Neuron (in vitro differentiated cells): Measurements from ENCODE around the gene RASAL1.

ENCODE experiments used
- H2AFZ ChIP-seq: one replicate; pipeline ENCODE4 v1.6.1; 2013; ENCODE audit warnings: low read depth, mild to moderate bottlenecking, inconsistent platforms, low read length, moderate library complexity
- H3K27me3 ChIP-seq: one replicate; pipeline ENCODE4 v1.6.1; 2013; ENCODE audit warnings: low read length; ENCODE audit not compliant: insufficient read depth
- H3K36me3 ChIP-seq: one replicate; pipeline ENCODE4 v1.6.1; 2013; ENCODE audit warnings: low read length; ENCODE audit not compliant: insufficient read depth
- H3K4me1 ChIP-seq: one replicate; pipeline ENCODE4 v1.6.1; 2013; ENCODE audit warnings: low read length; ENCODE audit not compliant: insufficient read depth
- H3K4me3 ChIP-seq: 2 replicates; pipeline ENCODE4 v1.5.1; 2013; ENCODE audit warnings: mild to moderate bottlenecking, low read length, moderate library complexity
- H3K9me3 ChIP-seq: one replicate; pipeline ENCODE4 v1.6.1; 2013; ENCODE audit warnings: low read length

RASAL1 gene

GRCh38 chr12:113170926-113171325 lies 35.4 kb upstream of the RASAL1 start:
- H3K36me3 ChIP-seq, result peaks cover 69% of the 10 kb centered on the region
- H3K27me3 ChIP-seq, result no peaks in the 10 kb centered on the region
- no peak overlapping the region for H3K4me3 ChIP-seq
- H3K9me3 ChIP-seq, result no peaks in the 10 kb centered on the region
- H3K4me1 ChIP-seq, result no peaks in the 10 kb centered on the region
- no peak overlapping the region for H2AFZ ChIP-seq

DNA sequence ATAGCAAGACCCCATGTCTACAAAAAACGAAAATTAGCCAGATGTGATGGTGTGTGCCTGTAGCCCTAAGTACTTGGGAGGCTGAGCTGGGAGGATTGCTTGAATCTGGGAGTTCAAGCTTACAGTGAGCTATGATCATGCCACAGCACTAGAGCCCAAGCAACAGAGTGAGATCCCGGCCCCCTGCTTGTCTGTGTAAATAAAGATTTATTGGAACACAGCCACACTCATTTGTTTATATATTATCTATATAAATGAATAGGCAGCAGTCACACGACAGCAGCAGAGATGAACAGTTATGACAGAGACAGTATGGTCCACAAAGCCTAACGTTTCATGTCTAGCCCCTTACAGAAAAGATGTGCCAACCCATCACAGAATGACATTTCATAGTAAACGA lies 34.9 kb upstream of the RASAL1 start:
- no peaks in the 10 kb centered on the region for H3K27me3 ChIP-seq
- no peak overlapping the region for H2AFZ ChIP-seq
- no peak overlapping the region for H3K4me3 ChIP-seq
- H3K36me3 ChIP-seq, result peaks cover 73% of the 10 kb centered on the region
- no peaks in the 10 kb centered on the region for H3K4me1 ChIP-seq
- H3K9me3 ChIP-seq, result no peaks in the 10 kb centered on the region

GRCh38 chr12:113169697-113170096 lies 34.1 kb upstream of the RASAL1 start:
- H3K36me3 ChIP-seq, result peaks cover 79% of the 10 kb centered on the region
- H3K4me3 ChIP-seq, result no peak overlapping the region
- no peaks in the 10 kb centered on the region for H3K27me3 ChIP-seq
- H3K9me3 ChIP-seq, result no peaks in the 10 kb centered on the region
- no peak overlapping the region for H2AFZ ChIP-seq
- H3K4me1 ChIP-seq, result no peaks in the 10 kb centered on the region

GRCh38 chr12:113167868-113168267 lies 32.3 kb upstream of the RASAL1 start:
- peaks cover 81% of the 10 kb centered on the region for H3K36me3 ChIP-seq

GRCh38 chr12:113165521-113166450 lies 30.2 kb upstream of the RASAL1 start:
- Histone ChIP-seq H3K4me1 (peaks cover 5% of the 10 kb centered on the region), H3K27me3 (no peaks in the 10 kb centered on the region), H3K36me3 (peaks cover 77% of the 10 kb centered on the region)

More at GRCh38 chr12:113167868-113168267, 32.3 kb upstream of the RASAL1 start:
- no peaks in the 10 kb centered on the region for H3K27me3 ChIP-seq
- H3K9me3 ChIP-seq, result no peaks in the 10 kb centered on the region
- H2AFZ ChIP-seq, result no peak overlapping the region
- no peak overlapping the region for H3K4me3 ChIP-seq
- H3K4me1 ChIP-seq, result no peaks in the 10 kb centered on the region

GRCh38 chr12:113164014-113164413 lies 28.5 kb upstream of the RASAL1 start:
- H3K4me1 ChIP-seq, result peaks cover 5% of the 10 kb centered on the region
- no peak overlapping the region for H2AFZ ChIP-seq
- no peak overlapping the region for H3K4me3 ChIP-seq
- H3K36me3 ChIP-seq, result peaks cover 81% of the 10 kb centered on the region
- no peaks in the 10 kb centered on the region for H3K27me3 ChIP-seq
- H3K9me3 ChIP-seq, result no peaks in the 10 kb centered on the region

More at GRCh38 chr12:113165521-113166450, 30.2 kb upstream of the RASAL1 start:
- Histone ChIP-seq H3K9me3 (no peaks in the 10 kb centered on the region), H2AFZ (no peak overlapping the region), H3K4me3 (no peak overlapping the region)

GRCh38 chr12:113163030-113163360 lies 27.4 kb upstream of the RASAL1 start:
- no peaks in the 10 kb centered on the region for H3K27me3 ChIP-seq
- H3K36me3 ChIP-seq, result peaks cover 83% of the 10 kb centered on the region
- no peak overlapping the region for H3K4me3 ChIP-seq
- H3K9me3 ChIP-seq, result no peaks in the 10 kb centered on the region
- H3K4me1 ChIP-seq, result peaks cover 5% of the 10 kb centered on the region
- H2AFZ ChIP-seq, result no peak overlapping the region

GRCh38 chr12:113162102-113163029 lies 26.8 kb upstream of the RASAL1 start:
- peaks cover 82% of the 10 kb centered on the region for H3K36me3 ChIP-seq
- H3K4me3 ChIP-seq, result no peak overlapping the region
- H3K9me3 ChIP-seq, result no peaks in the 10 kb centered on the region
- no peak overlapping the region for H2AFZ ChIP-seq
- peaks cover 5% of the 10 kb centered on the region for H3K4me1 ChIP-seq
- H3K27me3 ChIP-seq, result no peaks in the 10 kb centered on the region

GRCh38 chr12:113161415-113162016 lies 26.0 kb upstream of the RASAL1 start:
- H2AFZ ChIP-seq, result no peak overlapping the region
- H3K36me3 ChIP-seq, result peaks cover 75% of the 10 kb centered on the region
- H3K9me3 ChIP-seq, result no peaks in the 10 kb centered on the region
- H3K4me1 ChIP-seq, result peaks cover 5% of the 10 kb centered on the region
- no peaks in the 10 kb centered on the region for H3K27me3 ChIP-seq
- no peak overlapping the region for H3K4me3 ChIP-seq

DNA sequence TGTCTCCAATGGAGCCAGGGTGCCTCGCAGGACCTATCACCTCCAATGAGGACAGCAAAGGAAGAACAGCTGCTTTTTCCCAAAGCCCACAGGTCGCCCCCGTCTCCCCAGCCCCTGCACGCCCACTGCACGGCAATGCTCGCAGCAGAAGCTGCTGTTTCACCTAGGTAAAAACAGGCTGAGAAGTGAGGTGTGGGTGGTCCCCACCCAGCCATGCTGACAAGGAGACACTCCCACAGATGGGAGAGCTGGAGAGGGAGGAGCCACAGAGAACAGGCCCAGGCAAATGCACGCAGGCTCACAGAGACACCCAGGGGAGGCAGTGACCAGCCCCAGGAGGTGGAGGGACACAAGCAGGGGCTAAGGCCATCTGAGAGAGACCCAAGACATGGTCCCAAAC lies 24.4 kb upstream of the RASAL1 start:
- H3K27me3 ChIP-seq, result peaks cover 11% of the 10 kb centered on the region
- H3K4me3 ChIP-seq, result no peak overlapping the region
- peaks cover 60% of the 10 kb centered on the region for H3K36me3 ChIP-seq
- H3K4me1 ChIP-seq, result peaks cover 5% of the 10 kb centered on the region
- no peak overlapping the region for H2AFZ ChIP-seq
- no peaks in the 10 kb centered on the region for H3K9me3 ChIP-seq

DNA sequence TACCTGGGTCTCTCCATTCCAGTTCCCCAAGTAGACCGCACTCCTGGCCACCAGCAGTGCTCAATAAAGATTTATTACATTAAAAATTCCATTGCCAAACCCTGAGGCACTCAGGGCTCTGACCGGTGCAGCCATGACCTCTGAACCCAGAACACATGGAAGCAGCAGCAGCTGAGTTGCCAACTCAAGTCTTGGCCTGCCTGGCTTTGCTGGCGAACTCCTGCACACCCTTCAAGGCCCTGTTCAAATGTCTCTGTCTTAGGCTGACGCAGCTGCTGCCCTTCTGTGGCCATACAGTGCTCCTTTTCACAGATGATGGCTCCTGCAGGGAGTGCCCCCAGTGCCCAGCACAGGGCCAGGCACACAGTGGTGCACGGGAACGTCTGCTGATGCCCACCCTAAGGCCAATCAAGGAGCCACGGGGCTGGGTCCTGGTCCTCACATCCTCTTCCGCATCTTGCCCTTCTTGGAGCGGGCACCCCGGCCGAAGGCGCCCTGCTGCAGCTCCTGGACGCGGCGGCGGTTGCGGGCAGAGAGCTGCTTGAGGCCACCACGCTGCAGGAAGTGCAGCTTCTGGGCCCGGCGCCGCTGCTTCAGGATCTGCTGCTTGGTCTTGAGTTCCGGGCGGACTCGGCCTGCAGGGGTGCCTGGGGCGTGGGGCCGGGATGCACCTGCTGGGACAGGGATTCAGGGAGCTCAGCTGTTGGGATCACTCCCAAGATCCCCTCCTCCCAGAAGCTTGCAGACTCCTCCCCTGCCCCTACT lies 23.1 kb upstream of the RASAL1 start:
- H3K36me3 ChIP-seq, result peaks cover 54% of the 10 kb centered on the region
- no peaks in the 10 kb centered on the region for H3K9me3 ChIP-seq
- peaks cover 5% of the 10 kb centered on the region for H3K4me1 ChIP-seq

DNA sequence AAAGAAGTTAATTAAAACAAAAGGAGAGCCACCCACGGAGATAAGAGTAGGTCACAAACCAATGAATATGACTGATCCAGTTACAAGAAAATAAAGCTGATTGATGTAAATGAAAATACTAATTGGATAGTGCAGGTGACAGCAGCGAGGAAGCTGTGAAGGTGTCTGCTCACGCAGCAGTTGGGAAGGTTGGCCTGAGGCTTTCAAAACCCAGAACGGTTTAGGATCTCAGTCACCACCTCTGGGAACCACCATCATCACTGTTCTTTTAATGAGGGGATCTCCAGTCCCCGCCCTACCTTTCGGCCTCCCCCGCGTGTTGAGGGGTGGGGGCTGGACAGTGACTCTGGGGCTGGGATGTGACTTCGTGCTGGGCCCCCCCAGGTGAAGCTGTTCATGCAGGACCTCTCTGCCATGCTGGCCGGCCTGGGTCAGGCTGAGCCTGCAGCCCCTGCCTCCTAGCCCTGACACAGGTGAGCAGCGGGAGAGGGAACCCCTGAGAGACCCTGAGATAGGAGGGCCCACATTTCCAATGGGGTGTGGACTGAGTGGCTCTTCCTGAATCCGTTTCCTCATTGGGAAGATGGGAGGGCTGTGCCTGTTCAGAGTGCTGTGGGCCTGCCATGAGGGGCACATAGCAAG lies 21.8 kb upstream of the RASAL1 start:
- H3K4me3 ChIP-seq, result no peak overlapping the region
- H3K27me3 ChIP-seq, result peaks cover 26% of the 10 kb centered on the region
- H2AFZ ChIP-seq, result no peak overlapping the region
- peaks cover 43% of the 10 kb centered on the region for H3K36me3 ChIP-seq
- H3K9me3 ChIP-seq, result no peaks in the 10 kb centered on the region
- H3K4me1 ChIP-seq, result peaks cover 2% of the 10 kb centered on the region

More for the DNA sequence above, 23.1 kb upstream of the RASAL1 start:
- Histone ChIP-seq H3K27me3 (peaks cover 21% of the 10 kb centered on the region), H3K4me3 (no peak overlapping the region), H2AFZ (no peak overlapping the region)
